ENCODE data around the gene RUNX2. TPM values are rescaled to one million over a fixed set of nuclear protein-coding genes. Genes with fewer than 3 reads are reported as not detected.

Gene RUNX2
- total and polyA plus RNA-seq, 2 donors (not counting 1 experiment from before 2014, with no cell fraction given) = 1.3 to 2.4 TPM

GRCh38 chr6:45619994-45620471, 291.9 kb downstream of the RUNX2 start:
- Histone ChIP-seq H3K4me2 (replicated peaks; ENCODE audit: low read depth, low read length, poor library complexity, severe bottlenecking) (no peak overlapping the region), H3K4me1 (ENCODE audit: control insufficient read depth in 2 of 2, insufficient read depth in 2 of 2, low read length in 2 of 2) (peaks cover 6 to 8% of the 10 kb centered on the region in 2 donors), H3K36me3 (replicated peaks in 1 of 2; ENCODE audit: control extremely low read depth in 1 of 2, control insufficient read depth in 1 of 2, extremely low read depth in 1 of 2, insufficient read depth in 2 of 2, low read length in 1 of 2) (no peaks in the 10 kb centered on the region), H2AFZ (ENCODE audit: insufficient read depth, low read depth, low read length, poor library complexity, severe bottlenecking) (peak overlapping the region; percentile 29), H3K9me3 (ENCODE audit: control extremely low read depth in 1 of 3, control insufficient read depth in 2 of 3, insufficient read depth in 1 of 3, low read length in 2 of 3) (no peaks in the 10 kb centered on the region), H3K79me2 (ENCODE audit: control insufficient read depth, insufficient read depth, low read length) (no peaks in the 10 kb centered on the region), H3K27ac (ENCODE audit: low read length in 2 of 2) (no peak overlapping the region), H4K20me1 (ENCODE audit: control insufficient read depth, insufficient read depth, low read length, poor library complexity, severe bottlenecking) (no peaks in the 10 kb centered on the region), H3K4me3 (ENCODE audit: control extremely low read depth in 1 of 5, extremely low read depth in 1 of 5, insufficient read depth in 1 of 5, low read depth in 2 of 5, low read length in 4 of 5) (no peak overlapping the region), H3K9ac (ENCODE audit: low read length) (no peak overlapping the region), H3K27me3 (replicated peaks in 1 of 4; ENCODE audit: control extremely low read depth in 1 of 4, control insufficient read depth in 3 of 4, insufficient read depth in 4 of 4, low read length in 3 of 4) (no peaks in the 10 kb centered on the region)
- CTCF ChIA-PET = no interaction called here
- H3K27ac Mint-ChIP-seq = no peak overlapping the region
- H3K9me3 Mint-ChIP-seq (ENCODE audit: insufficient read depth) = no peaks in the 10 kb centered on the region
- 93% methylated on average over 2 of the region's 3 CpGs for WGBS (ENCODE audit: insufficient coverage)
- intact Hi-C loops (cut with micrococcal nuclease) = no loop called here
- POLR2A ChIA-PET = interaction anchor here (0.7 kb wide), 1 partner anchor 559 kb away, joined by 4 read pairs; no protein-coding TSS in a partner anchor
- H3K4me3 Mint-ChIP-seq = no peak overlapping the region
- H3K27me3 Mint-ChIP-seq = no peaks in the 10 kb centered on the region
- TF ChIP-seq EZH2 (IDR thresholded peaks at IDR 0.05; ENCODE audit: borderline replicate concordance, insufficient read depth, low read depth, low read length, poor library complexity, severe bottlenecking) = no peak
- DNase-seq (no peak), ATAC-seq (ENCODE audit: low read depth) (no peak)
- H3K4me1 Mint-ChIP-seq = peaks cover 9% of the 10 kb centered on the region

GRCh38 chr6:45624228-45624627, 296.1 kb downstream of the RUNX2 start:
- Histone ChIP-seq H3K27ac (ENCODE audit: low read length in 2 of 2) (no peak overlapping the region), H3K4me2 (replicated peaks; ENCODE audit: low read depth, low read length, poor library complexity, severe bottlenecking) (no peak overlapping the region), H3K4me1 (ENCODE audit: control insufficient read depth in 2 of 2, insufficient read depth in 2 of 2, low read length in 2 of 2) (peaks cover 6 to 8% of the 10 kb centered on the region in 2 donors), H3K9ac (ENCODE audit: low read length) (no peak overlapping the region), H3K4me3 (ENCODE audit: control extremely low read depth in 1 of 5, extremely low read depth in 1 of 5, insufficient read depth in 1 of 5, low read depth in 2 of 5, low read length in 4 of 5) (no peak overlapping the region), H3K9me3 (ENCODE audit: control extremely low read depth in 1 of 3, control insufficient read depth in 2 of 3, insufficient read depth in 1 of 3, low read length in 2 of 3) (no peaks in the 10 kb centered on the region), H3K36me3 (replicated peaks in 1 of 2; ENCODE audit: control extremely low read depth in 1 of 2, control insufficient read depth in 1 of 2, extremely low read depth in 1 of 2, insufficient read depth in 2 of 2, low read length in 1 of 2) (no peaks in the 10 kb centered on the region), H3K79me2 (ENCODE audit: control insufficient read depth, insufficient read depth, low read length) (no peaks in the 10 kb centered on the region), H3K27me3 (replicated peaks in 1 of 4; ENCODE audit: control extremely low read depth in 1 of 4, control insufficient read depth in 3 of 4, insufficient read depth in 4 of 4, low read length in 3 of 4) (no peaks in the 10 kb centered on the region), H4K20me1 (ENCODE audit: control insufficient read depth, insufficient read depth, low read length, poor library complexity, severe bottlenecking) (no peaks in the 10 kb centered on the region), H2AFZ (ENCODE audit: insufficient read depth, low read depth, low read length, poor library complexity, severe bottlenecking) (no peak overlapping the region)
- H3K27ac Mint-ChIP-seq = no peak overlapping the region
- CTCF ChIA-PET = no interaction called here
- no peak for ATAC-seq (ENCODE audit: low read depth)
- no peak for DNase-seq
- TF ChIP-seq EZH2 (IDR thresholded peaks at IDR 0.05; ENCODE audit: borderline replicate concordance, insufficient read depth, low read depth, low read length, poor library complexity, severe bottlenecking) = no peak
- no peak for TF ChIP-seq CTCF (IDR thresholded peaks at IDR 0.05)
- intact Hi-C loops (cut with micrococcal nuclease) = no loop called here
- H3K4me3 Mint-ChIP-seq = no peak overlapping the region
- POLR2A ChIA-PET = no interaction called here
- peaks cover 9% of the 10 kb centered on the region for H3K4me1 Mint-ChIP-seq
- WGBS (ENCODE audit: insufficient coverage) = no CpG with 5 or more reads among the region's 4 CpGs
- H3K9me3 Mint-ChIP-seq (ENCODE audit: insufficient read depth) = no peaks in the 10 kb centered on the region
- no peaks in the 10 kb centered on the region for H3K27me3 Mint-ChIP-seq
